ENCODE measurements around the gene CRLF1. TPM values are rescaled to one million over a fixed set of nuclear protein-coding genes. Genes with fewer than 3 reads are reported as not detected.

The CRLF1 gene
- total and polyA plus RNA-seq, 2 donors (not counting 1 experiment from before 2014, with no cell fraction given), result not detected

DNA sequence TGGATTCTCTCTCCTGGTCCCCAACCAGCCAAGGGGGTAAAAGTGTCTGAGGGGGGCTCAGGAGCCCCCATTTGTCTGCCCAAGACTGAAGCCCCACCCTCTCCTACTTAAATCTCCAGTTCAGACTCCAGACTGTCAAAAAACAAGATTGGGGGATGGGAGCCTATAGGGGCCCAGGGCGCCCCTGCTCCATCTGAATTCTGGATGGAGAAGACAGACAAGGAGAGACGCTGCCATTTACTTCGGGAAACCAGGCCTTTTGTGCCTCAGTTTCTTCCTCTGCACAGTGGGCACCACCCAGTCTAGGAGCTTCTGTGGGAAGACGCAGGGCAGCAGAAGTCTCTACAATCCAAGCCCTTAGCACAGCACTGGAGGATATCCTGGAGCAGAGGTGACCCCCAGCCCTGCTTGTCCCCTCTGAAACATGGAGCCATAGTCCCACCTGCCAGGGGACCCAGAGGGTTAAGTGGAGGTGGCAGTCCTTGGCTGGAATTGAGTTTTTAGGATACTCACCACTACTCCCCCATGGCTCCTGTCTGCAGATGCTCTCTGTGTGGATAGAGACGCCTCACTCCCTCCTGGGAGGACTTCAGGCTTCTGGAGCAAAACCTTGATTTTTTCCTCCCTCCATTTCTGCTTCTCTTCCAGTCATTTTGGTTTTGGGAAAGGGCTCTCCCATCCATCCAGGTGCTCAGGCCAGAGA is 1.7 kb upstream of the CRLF1 start:
- ATAC-seq (ENCODE audit: low read depth) (no peak), DNase-seq (no peak)
- ChIA-PET POLR2A (no interaction called here), CTCF (interaction anchor here (0.8 kb wide), 1 partner anchor 19 kb away, joined by 3 read pairs; no protein-coding TSS in a partner anchor)
- Histone ChIP-seq H3K9me3 (ENCODE audit: control extremely low read depth in 1 of 3, control insufficient read depth in 2 of 3, insufficient read depth in 1 of 3, low read length in 2 of 3) (peaks cover 0 to 25% (median 0%) of the 10 kb centered on the region in 3 donors), H3K27ac (ENCODE audit: low read length in 2 of 2) (no peak overlapping the region), H4K20me1 (ENCODE audit: control insufficient read depth, insufficient read depth, low read length, poor library complexity, severe bottlenecking) (no peaks in the 10 kb centered on the region), H3K4me1 (ENCODE audit: control insufficient read depth in 2 of 2, insufficient read depth in 2 of 2, low read length in 2 of 2) (peaks cover 54 to 57% of the 10 kb centered on the region in 2 donors), H3K79me2 (ENCODE audit: control insufficient read depth, insufficient read depth, low read length) (no peaks in the 10 kb centered on the region), H3K9ac (ENCODE audit: low read length) (no peak overlapping the region), H3K27me3 (replicated peaks in 1 of 4; ENCODE audit: control extremely low read depth in 1 of 4, control insufficient read depth in 3 of 4, insufficient read depth in 4 of 4, low read length in 3 of 4) (peaks cover 0 to 86% (median 66%) of the 10 kb centered on the region in 4 experiments), H2AFZ (ENCODE audit: insufficient read depth, low read depth, low read length, poor library complexity, severe bottlenecking) (no peak overlapping the region), H3K4me2 (replicated peaks; ENCODE audit: low read depth, low read length, poor library complexity, severe bottlenecking) (peak overlapping the region; percentile 69), H3K36me3 (replicated peaks in 1 of 2; ENCODE audit: control extremely low read depth in 1 of 2, control insufficient read depth in 1 of 2, extremely low read depth in 1 of 2, insufficient read depth in 2 of 2, low read length in 1 of 2) (no peaks in the 10 kb centered on the region), H3K4me3 (ENCODE audit: control extremely low read depth in 1 of 5, extremely low read depth in 1 of 5, insufficient read depth in 1 of 5, low read depth in 2 of 5, low read length in 4 of 5) (no peak overlapping the region)
- WGBS (ENCODE audit: insufficient coverage), result 25% methylated on average over 5 of the region's 5 CpGs
- intact Hi-C loops (cut with micrococcal nuclease), result no loop called here
- peaks cover 35% of the 10 kb centered on the region for H3K4me1 Mint-ChIP-seq
- no peak overlapping the region for H3K27ac Mint-ChIP-seq
- H3K9me3 Mint-ChIP-seq (ENCODE audit: insufficient read depth), result no peaks in the 10 kb centered on the region
- peak overlapping the region; percentile 23 for H3K4me3 Mint-ChIP-seq
- TF ChIP-seq, protein P1, sequence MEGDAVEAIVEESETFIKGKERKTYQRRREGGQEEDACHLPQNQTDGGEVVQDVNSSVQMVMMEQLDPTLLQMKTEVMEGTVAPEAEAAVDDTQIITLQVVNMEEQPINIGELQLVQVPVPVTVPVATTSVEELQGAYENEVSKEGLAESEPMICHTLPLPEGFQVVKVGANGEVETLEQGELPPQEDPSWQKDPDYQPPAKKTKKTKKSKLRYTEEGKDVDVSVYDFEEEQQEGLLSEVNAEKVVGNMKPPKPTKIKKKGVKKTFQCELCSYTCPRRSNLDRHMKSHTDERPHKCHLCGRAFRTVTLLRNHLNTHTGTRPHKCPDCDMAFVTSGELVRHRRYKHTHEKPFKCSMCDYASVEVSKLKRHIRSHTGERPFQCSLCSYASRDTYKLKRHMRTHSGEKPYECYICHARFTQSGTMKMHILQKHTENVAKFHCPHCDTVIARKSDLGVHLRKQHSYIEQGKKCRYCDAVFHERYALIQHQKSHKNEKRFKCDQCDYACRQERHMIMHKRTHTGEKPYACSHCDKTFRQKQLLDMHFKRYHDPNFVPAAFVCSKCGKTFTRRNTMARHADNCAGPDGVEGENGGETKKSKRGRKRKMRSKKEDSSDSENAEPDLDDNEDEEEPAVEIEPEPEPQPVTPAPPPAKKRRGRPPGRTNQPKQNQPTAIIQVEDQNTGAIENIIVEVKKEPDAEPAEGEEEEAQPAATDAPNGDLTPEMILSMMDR (IDR thresholded peaks at IDR 0.05), result no peak
- no peak for TF ChIP-seq EZH2 (IDR thresholded peaks at IDR 0.05; ENCODE audit: borderline replicate concordance, insufficient read depth, low read depth, low read length, poor library complexity, severe bottlenecking)
- H3K27me3 Mint-ChIP-seq, result peaks cover 44% of the 10 kb centered on the region

Measured in B cell (primary cell).